B cell (primary cell): ENCODE results near the gene TWIST1. TPM values are rescaled to one million over a fixed set of nuclear protein-coding genes. Genes with fewer than 3 reads are reported as not detected.

Experiments
- ATAC-seq: fragments of 200-7000 bp; cut with Tn5 transposase; one replicate; pipeline ENCODE4 v1.10.0; 2021; ENCODE audit warnings: low read depth, mild to moderate bottlenecking, moderate number of reproducible peaks, moderate library complexity
- CTCF ChIA-PET: fragments of 350-600 bp; sonication (Branson Sonifier 250); formaldehyde crosslinking; loops from one replicate; lab custom pipeline; 2021; ENCODE audit warnings: antibody characterized with exemption, inconsistent platforms; lab: Charles Lee
- POLR2A ChIA-PET: fragments of 350-600 bp; sonication (Branson Sonifier 250); formaldehyde crosslinking; loops from one replicate; lab custom pipeline; 2021; ENCODE audit warnings: antibody characterized with exemption; lab: Charles Lee
- DNase-seq: peaks from one replicate; pipeline ENCODE4 v3.0.0; 2013
- H2AFZ ChIP-seq: 2 replicates; pipeline ENCODE4 v1.6.1; 2012; ENCODE audit warnings: mild to moderate bottlenecking, low read depth, low read length; ENCODE audit not compliant: insufficient read depth, poor library complexity, severe bottlenecking
- H3K27ac ChIP-seq, 2 donors: 1 replicate in 1 of 2; 2 replicates in 1 of 2; pipeline ENCODE4 v1.5.1; 2012 to 2013; ENCODE audit warnings: low read length in 2 of 2, mild to moderate bottlenecking in 2 of 2, moderate library complexity in 1 of 2
- H3K27me3 ChIP-seq, 4 experiments: fragments of 200-600 bp in 1 of 4; sonication (generic) in 1 of 4; replicated peaks in 1 of 4; 1 replicate in 2 of 4; 2 replicates in 2 of 4; pipeline versions ENCODE4 v1.6.1 to v1.7.0; 2013 to 2016; ENCODE audit warnings: low read length in 3 of 4, mild to moderate bottlenecking in 2 of 4, mixed read lengths in 1 of 4, moderate library complexity in 1 of 4; ENCODE audit not compliant: insufficient read depth in 4 of 4, control insufficient read depth in 3 of 4; ENCODE audit errors: control extremely low read depth in 1 of 4
- H3K36me3 ChIP-seq, 2 experiments: replicated peaks in 1 of 2; 1 replicate in 1 of 2; 2 replicates in 1 of 2; pipeline versions ENCODE4 v1.6.1 to v1.7.1; 2013; ENCODE audit warnings: low read length in 1 of 2; ENCODE audit not compliant: insufficient read depth in 2 of 2, control insufficient read depth in 1 of 2; ENCODE audit errors: control extremely low read depth in 1 of 2, extremely low read depth in 1 of 2
- H3K4me1 ChIP-seq, 2 donors: fragments of 200-600 bp in 1 of 2; sonication (generic) in 1 of 2; 1 replicate in 1 of 2; 2 replicates in 1 of 2; pipeline versions ENCODE4 v1.5.1 to v1.6.1; 2013 to 2017; ENCODE audit warnings: low read length in 2 of 2; ENCODE audit not compliant: control insufficient read depth in 2 of 2, insufficient read depth in 2 of 2
- H3K4me2 ChIP-seq: replicated peaks from 2 replicates; pipeline ENCODE3; 2012; ENCODE audit warnings: mild to moderate bottlenecking, low read depth, low read length; ENCODE audit not compliant: poor library complexity, severe bottlenecking
- H3K4me3 ChIP-seq, 5 experiments: fragments of 200-600 bp in 1 of 5; sonication (generic) in 1 of 5; 1 replicate in 3 of 5; 2 replicates in 2 of 5; pipeline versions ENCODE4 v1.5.1 to v1.7.0; 2011 to 2016; ENCODE audit warnings: low read length in 4 of 5, mild to moderate bottlenecking in 4 of 5, low read depth in 2 of 5, control low read depth in 1 of 5, moderate library complexity in 1 of 5; ENCODE audit not compliant: insufficient read depth in 1 of 5; ENCODE audit errors: control extremely low read depth in 1 of 5, extremely low read depth in 1 of 5
- H3K79me2 ChIP-seq: fragments of 200-600 bp; sonication (generic); one replicate; pipeline ENCODE4 v1.6.0; 2016; ENCODE audit warnings: low read length; ENCODE audit not compliant: control insufficient read depth, insufficient read depth
- H3K9ac ChIP-seq: fragments of 200-600 bp; sonication (generic); 2 replicates; pipeline ENCODE4 v1.6.1; 2017; ENCODE audit warnings: mild to moderate bottlenecking, low read length, moderate library complexity
- H3K9me3 ChIP-seq, 3 donors: one replicate each; pipeline versions ENCODE4 v1.6.1 to v1.7.1; 2013; ENCODE audit warnings: low read length in 2 of 3; ENCODE audit not compliant: control insufficient read depth in 2 of 3, insufficient read depth in 1 of 3; ENCODE audit errors: control extremely low read depth in 1 of 3
- H4K20me1 ChIP-seq: 2 replicates; pipeline ENCODE4 v1.6.0; 2012; ENCODE audit warnings: mild to moderate bottlenecking, low read length; ENCODE audit not compliant: insufficient read depth, control insufficient read depth, poor library complexity, severe bottlenecking
- H3K27ac Mint-ChIP-seq: one replicate; pipeline ENCODE4 v1.8.0; 2021; ENCODE audit warnings: mixed read lengths
- H3K27me3 Mint-ChIP-seq: one replicate; pipeline ENCODE4 v1.8.0; 2021; ENCODE audit warnings: mixed read lengths
- H3K4me1 Mint-ChIP-seq: one replicate; pipeline ENCODE4 v1.8.0; 2021; ENCODE audit warnings: mixed read lengths
- H3K4me3 Mint-ChIP-seq: one replicate; pipeline ENCODE4 v1.8.0; 2021; ENCODE audit warnings: mixed read lengths
- H3K9me3 Mint-ChIP-seq: one replicate; pipeline ENCODE4 v1.8.0; 2022; ENCODE audit warnings: mixed read lengths; ENCODE audit not compliant: insufficient read depth
- EZH2 ChIP-seq: IDR thresholded peaks from 2 replicates; pipeline ENCODE4 v1.6.1; 2012; ENCODE audit warnings: borderline replicate concordance, low read depth, mild to moderate bottlenecking, moderate library complexity, low read length; ENCODE audit not compliant: insufficient read depth, poor library complexity, severe bottlenecking
- WGBS: methylation state at CpG from one replicate; pipeline ENCODE4 v1.1.5; 2013; ENCODE audit warnings: missing lambda C conversion rate; ENCODE audit not compliant: insufficient coverage; 5-methylcytosine and 5-hydroxymethylcytosine counted together
- intact Hi-C: fragments of 100-400 bp; cut with micrococcal nuclease; formaldehyde crosslinking; loops from one replicate; pipeline ENCODE4 v1.10.0; 2022
- polyA plus RNA-seq: library from polyadenylated mRNA; depleted of rRNA; stranded (reverse); fragments of >200 nt; gene quantifications from 2 replicates; pipeline ENCODE4 v1.2.3, GENCODE V29; 2012
- total RNA-seq, 2 donors: library from RNA; stranded (reverse); fragments of 120-200 nt in 1 of 2; gene quantifications; 1 replicate in 1 of 2; 2 replicates in 1 of 2; pipeline versions ENCODE4 v1.2.3 to v1.2.4, GENCODE V29; 2013 to 2022
- TF ChIP-seq, protein P1 (sequence below): fragments of 200-600 bp; IDR thresholded peaks from one replicate; pipeline ENCODE4 v1.8.0; 2022; ENCODE audit warnings: antibody characterized with exemption, mild to moderate bottlenecking

The TWIST1 gene
- total and polyA plus RNA-seq, 2 donors (not counting 1 experiment from before 2014, with no cell fraction given) = not detected

DNA sequence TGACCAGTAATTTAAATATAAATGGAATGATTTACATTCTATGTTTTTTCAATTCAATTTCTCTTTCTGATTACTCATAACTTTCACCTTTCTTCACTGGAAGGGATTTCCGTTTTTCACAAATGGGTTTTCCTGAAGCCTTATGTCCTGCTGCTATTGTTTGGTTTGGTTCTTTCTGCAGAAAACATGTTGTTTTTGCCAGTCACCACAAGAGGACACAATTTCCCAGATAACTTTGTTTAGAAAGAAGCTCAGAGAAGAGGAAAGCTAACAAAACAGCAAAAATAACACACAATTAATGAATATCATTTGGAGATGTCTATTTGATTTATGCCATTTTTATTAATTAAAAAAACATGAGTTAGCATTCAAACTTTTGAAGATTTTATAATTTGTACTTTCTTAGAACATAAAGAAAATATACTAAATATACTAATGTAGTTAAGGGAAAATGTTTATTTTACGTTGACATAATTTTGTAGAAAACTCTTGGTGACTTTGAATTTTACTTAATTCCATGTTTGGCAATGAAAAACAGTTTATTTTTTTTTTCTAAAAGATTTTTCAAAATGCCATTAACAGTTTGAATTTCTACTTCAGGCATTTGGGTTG, 4.6 kb upstream of the TWIST1 start:
- TF ChIP-seq, protein P1, sequence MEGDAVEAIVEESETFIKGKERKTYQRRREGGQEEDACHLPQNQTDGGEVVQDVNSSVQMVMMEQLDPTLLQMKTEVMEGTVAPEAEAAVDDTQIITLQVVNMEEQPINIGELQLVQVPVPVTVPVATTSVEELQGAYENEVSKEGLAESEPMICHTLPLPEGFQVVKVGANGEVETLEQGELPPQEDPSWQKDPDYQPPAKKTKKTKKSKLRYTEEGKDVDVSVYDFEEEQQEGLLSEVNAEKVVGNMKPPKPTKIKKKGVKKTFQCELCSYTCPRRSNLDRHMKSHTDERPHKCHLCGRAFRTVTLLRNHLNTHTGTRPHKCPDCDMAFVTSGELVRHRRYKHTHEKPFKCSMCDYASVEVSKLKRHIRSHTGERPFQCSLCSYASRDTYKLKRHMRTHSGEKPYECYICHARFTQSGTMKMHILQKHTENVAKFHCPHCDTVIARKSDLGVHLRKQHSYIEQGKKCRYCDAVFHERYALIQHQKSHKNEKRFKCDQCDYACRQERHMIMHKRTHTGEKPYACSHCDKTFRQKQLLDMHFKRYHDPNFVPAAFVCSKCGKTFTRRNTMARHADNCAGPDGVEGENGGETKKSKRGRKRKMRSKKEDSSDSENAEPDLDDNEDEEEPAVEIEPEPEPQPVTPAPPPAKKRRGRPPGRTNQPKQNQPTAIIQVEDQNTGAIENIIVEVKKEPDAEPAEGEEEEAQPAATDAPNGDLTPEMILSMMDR = no peak
- TF ChIP-seq EZH2 = no peak
- Histone ChIP-seq H3K9me3 (peaks cover 0 to 4% (median 0%) of the 10 kb centered on the region in 3 donors), H3K79me2 (no peaks in the 10 kb centered on the region), H3K4me1 (peaks cover 11 to 18% of the 10 kb centered on the region in 2 donors), H3K27me3 (peaks cover 0 to 33% (median 29%) of the 10 kb centered on the region in 4 experiments), H3K4me2 (no peak overlapping the region), H3K9ac (no peak overlapping the region), H3K27ac (no peak overlapping the region), H3K36me3 (no peaks in the 10 kb centered on the region), H4K20me1 (no peaks in the 10 kb centered on the region), H3K4me3 (no peak overlapping the region), H2AFZ (no peak overlapping the region)
- H3K27me3 Mint-ChIP-seq = peaks cover 57% of the 10 kb centered on the region
- no peaks in the 10 kb centered on the region for H3K9me3 Mint-ChIP-seq
- ATAC-seq (no peak), DNase-seq (no peak)
- no CpG with 5 or more reads among the region's 2 CpGs for WGBS
- POLR2A ChIA-PET = no interaction called here
- no peak overlapping the region for H3K27ac Mint-ChIP-seq
- CTCF ChIA-PET = no interaction called here
- H3K4me1 Mint-ChIP-seq = peaks cover 11% of the 10 kb centered on the region
- no peak overlapping the region for H3K4me3 Mint-ChIP-seq
- intact Hi-C loops = loop anchor here (5.0 kb wide), 1 partner anchor 545 kb away; no protein-coding TSS in a partner anchor

DNA sequence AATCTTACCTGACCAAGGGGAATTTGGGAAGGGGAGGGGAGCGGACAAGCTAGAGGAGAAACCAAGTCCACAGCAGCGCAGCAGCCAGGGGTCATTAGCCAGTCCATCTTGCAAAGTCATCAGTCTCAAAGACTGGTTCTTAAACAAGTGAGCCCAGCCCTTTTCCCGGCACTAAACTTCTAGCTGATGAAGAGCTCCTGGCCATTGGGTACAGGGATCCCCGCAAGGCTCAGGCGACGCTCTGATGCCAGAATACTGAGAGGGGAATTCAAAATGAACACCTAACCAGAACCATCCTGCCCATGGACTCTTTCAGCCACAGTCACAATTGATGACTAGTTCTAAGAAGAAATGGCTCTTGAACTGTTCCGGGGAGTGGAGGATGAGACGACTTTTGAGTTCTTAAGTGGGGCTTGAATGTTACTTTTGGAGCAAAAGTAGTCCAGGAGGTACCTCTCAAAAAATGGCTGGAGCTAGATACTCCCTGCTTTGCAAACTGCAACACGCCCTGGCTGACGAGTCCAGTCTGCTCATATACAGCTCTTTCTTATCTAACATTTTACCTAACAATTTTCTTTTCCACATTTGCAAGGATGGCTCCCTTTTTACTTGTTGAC, 2.5 kb upstream of the TWIST1 start:
- Histone ChIP-seq H3K4me3 (no peak overlapping the region), H3K9me3 (peaks cover 0 to 9% (median 0%) of the 10 kb centered on the region in 3 donors), H3K79me2 (no peaks in the 10 kb centered on the region), H3K4me1 (peaks cover 22 to 30% of the 10 kb centered on the region in 2 donors), H3K4me2 (no peak overlapping the region), H3K36me3 (no peaks in the 10 kb centered on the region), H3K27ac (no peak overlapping the region), H3K9ac (no peak overlapping the region), H3K27me3 (peaks cover 0 to 46% (median 41%) of the 10 kb centered on the region in 4 experiments), H4K20me1 (no peaks in the 10 kb centered on the region), H2AFZ (no peak overlapping the region)
- H3K9me3 Mint-ChIP-seq = no peaks in the 10 kb centered on the region
- ChIA-PET POLR2A (no interaction called here), CTCF (no interaction called here)
- no peak for TF ChIP-seq EZH2
- TF ChIP-seq, protein P1 = no peak
- peaks cover 56% of the 10 kb centered on the region for H3K27me3 Mint-ChIP-seq
- H3K4me1 Mint-ChIP-seq = peaks cover 16% of the 10 kb centered on the region
- H3K27ac Mint-ChIP-seq = no peak overlapping the region
- no peak for ATAC-seq
- no peak overlapping the region for H3K4me3 Mint-ChIP-seq
- no peak for DNase-seq
- intact Hi-C loops = loop anchor here (5.0 kb wide), 1 partner anchor 547 kb away; no protein-coding TSS in a partner anchor
- WGBS = 26% methylated on average over 7 of the region's 10 CpGs
